Mesenchymal stem cell (in vitro differentiated cells and primary cell): Measurements from ENCODE around the gene HOXB6.

Source experiments
- DNase-seq: peaks from one replicate; pipeline ENCODE4 v3.0.0-alpha.2; 2013
- H2AFZ ChIP-seq: one replicate; pipeline ENCODE4 v1.6.1; 2013; ENCODE audit warnings: low read depth, mild to moderate bottlenecking, control low read depth, inconsistent platforms, low read length, moderate library complexity
- H2AK5ac ChIP-seq: 2 replicates; pipeline ENCODE4 v1.6.1; 2013; ENCODE audit warnings: low read length, moderate library complexity, mild to moderate bottlenecking, inconsistent platforms; ENCODE audit not compliant: severe bottlenecking
- H2BK120ac ChIP-seq: one replicate; pipeline ENCODE4 v1.6.1; 2013; ENCODE audit warnings: low read depth, mild to moderate bottlenecking, inconsistent platforms, low read length, moderate library complexity
- H2BK12ac ChIP-seq, 2 experiments: one replicate each; pipeline ENCODE4 v1.6.1; 2013; ENCODE audit warnings: inconsistent platforms in 2 of 2, low read length in 2 of 2, mild to moderate bottlenecking in 2 of 2, moderate library complexity in 2 of 2, control low read depth in 1 of 2
- H2BK15ac ChIP-seq: one replicate; pipeline ENCODE4 v1.6.1; 2013; ENCODE audit warnings: mild to moderate bottlenecking, low read depth, inconsistent platforms; ENCODE audit not compliant: poor library complexity, severe bottlenecking
- H2BK5ac ChIP-seq: 2 replicates; pipeline ENCODE4 v1.6.1; 2013; ENCODE audit warnings: low read depth, mild to moderate bottlenecking, low read length, control low read depth, inconsistent platforms; ENCODE audit not compliant: poor library complexity, severe bottlenecking
- H3K14ac ChIP-seq, 2 experiments: one replicate each; pipeline ENCODE4 v1.6.1; 2013; ENCODE audit warnings: inconsistent platforms in 2 of 2, low read length in 2 of 2, control low read depth in 1 of 2, mild to moderate bottlenecking in 1 of 2, moderate library complexity in 1 of 2
- H3K18ac ChIP-seq, 2 experiments: one replicate each; pipeline ENCODE4 v1.6.1; 2013; ENCODE audit warnings: inconsistent platforms in 2 of 2, low read length in 2 of 2, control low read depth in 1 of 2, low read depth in 1 of 2, mild to moderate bottlenecking in 1 of 2
- H3K23ac ChIP-seq, 2 experiments: one replicate each; pipeline ENCODE4 v1.6.1; 2013; ENCODE audit warnings: inconsistent platforms in 2 of 2, low read length in 2 of 2, mild to moderate bottlenecking in 2 of 2, moderate library complexity in 2 of 2, control low read depth in 1 of 2
- H3K27ac ChIP-seq: 2 replicates; pipeline ENCODE4 v1.5.1; 2013; ENCODE audit warnings: mild to moderate bottlenecking, moderate library complexity, low read length, control low read depth, inconsistent platforms; ENCODE audit not compliant: poor library complexity, severe bottlenecking
- H3K27me3 ChIP-seq, 2 experiments: 2 replicates each; pipeline versions ENCODE4 v1.6.1 to v1.7.0; 2013; ENCODE audit warnings: low read length in 2 of 2, mild to moderate bottlenecking in 2 of 2, moderate library complexity in 2 of 2, control low read depth in 1 of 2, inconsistent platforms in 1 of 2; ENCODE audit not compliant: control insufficient read depth in 1 of 2, insufficient read depth in 1 of 2
- H3K36me3 ChIP-seq, 2 experiments: 2 replicates each; pipeline versions ENCODE4 v1.6.1 to v1.7.0; 2013; ENCODE audit warnings: low read length in 2 of 2, control low read depth in 1 of 2, inconsistent platforms in 1 of 2, low read depth in 1 of 2, mild to moderate bottlenecking in 1 of 2; ENCODE audit not compliant: insufficient read depth in 2 of 2, control insufficient read depth in 1 of 2
- H3K4ac ChIP-seq, 2 experiments: one replicate each; pipeline ENCODE4 v1.6.1; 2013; ENCODE audit warnings: inconsistent platforms in 2 of 2, low read length in 2 of 2, mild to moderate bottlenecking in 2 of 2, moderate library complexity in 2 of 2, control low read depth in 1 of 2, low read depth in 1 of 2
- H3K4me1 ChIP-seq: 2 replicates; pipeline ENCODE4 v1.6.1; 2013; ENCODE audit warnings: low read depth, low read length, control low read depth; ENCODE audit not compliant: control insufficient read depth, insufficient read depth
- H3K4me2 ChIP-seq: 2 replicates; pipeline ENCODE4 v1.6.1; 2013; ENCODE audit warnings: low read length, mild to moderate bottlenecking, inconsistent platforms; ENCODE audit not compliant: poor library complexity, severe bottlenecking
- H3K4me3 ChIP-seq, 2 experiments: 2 replicates each; pipeline versions ENCODE4 v1.5.1 to v1.7.0; 2013; ENCODE audit warnings: low read length in 2 of 2, mild to moderate bottlenecking in 2 of 2, control low read depth in 1 of 2, low read depth in 1 of 2; ENCODE audit not compliant: insufficient read depth in 1 of 2
- H3K79me1 ChIP-seq: replicated peaks from 2 replicates; pipeline ENCODE4 v1.6.1; 2013; ENCODE audit warnings: mild to moderate bottlenecking, control low read depth, low read length, inconsistent platforms; ENCODE audit not compliant: poor library complexity, severe bottlenecking
- H3K9ac ChIP-seq: 2 replicates; pipeline ENCODE4 v1.7.0; 2013; ENCODE audit warnings: mild to moderate bottlenecking, low read length, moderate library complexity
- H3K9me3 ChIP-seq: 2 replicates; pipeline ENCODE4 v1.7.0; 2013; ENCODE audit warnings: mild to moderate bottlenecking, low read length; ENCODE audit not compliant: control insufficient read depth
- H4K8ac ChIP-seq: one replicate; pipeline ENCODE4 v1.6.1; 2013; ENCODE audit warnings: inconsistent platforms, mild to moderate bottlenecking, low read length, moderate library complexity
- H4K91ac ChIP-seq: one replicate; pipeline ENCODE4 v1.6.1; 2013; ENCODE audit warnings: mild to moderate bottlenecking, low read length, inconsistent platforms
- WGBS: methylation state at CpG from one replicate; pipeline ENCODE4 v1.1.7; 2013; ENCODE audit warnings: mixed read lengths; 5-methylcytosine and 5-hydroxymethylcytosine counted together

HOXB6 gene

DNA sequence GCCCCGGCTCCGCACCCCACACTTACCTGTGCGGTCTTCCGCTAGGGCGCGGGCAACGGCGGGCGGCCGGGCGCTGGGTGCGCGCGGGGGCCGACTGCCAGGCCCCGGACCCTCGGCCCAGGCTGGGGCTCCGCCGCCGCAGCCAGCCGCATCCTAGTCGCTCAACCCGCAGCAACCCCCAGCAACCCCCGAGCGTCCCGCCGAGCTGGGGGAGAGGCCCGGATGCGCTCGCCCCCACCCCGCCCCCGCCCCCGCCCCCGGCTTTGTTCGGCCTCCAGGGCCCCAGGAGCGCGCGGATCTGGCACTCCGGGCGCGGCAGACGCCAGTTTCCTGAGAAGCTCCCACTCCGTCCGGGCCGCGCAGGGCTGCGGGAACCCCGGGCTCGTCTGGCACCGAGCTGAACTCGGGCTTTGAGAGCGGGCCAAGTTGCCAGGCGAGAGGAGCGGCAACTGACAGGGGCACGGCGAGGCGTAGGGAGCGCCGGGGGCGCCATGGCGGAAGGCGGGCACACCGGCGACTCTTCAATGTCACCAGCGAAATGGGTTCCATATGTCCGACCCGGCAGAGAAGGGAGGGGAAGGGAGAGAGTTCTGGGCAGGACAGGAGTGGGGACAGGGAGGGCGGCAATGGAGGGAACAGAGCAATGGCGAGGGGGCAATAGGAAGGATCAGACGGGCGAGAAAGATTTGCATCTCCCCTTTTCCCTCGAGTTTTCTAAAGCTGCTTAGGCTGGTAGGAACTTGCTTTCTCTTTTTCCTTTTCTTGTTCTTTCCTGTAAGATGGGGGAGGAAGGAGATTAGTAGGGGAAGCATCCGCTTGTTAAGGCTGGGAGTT is 40.4 kb downstream of the HOXB6 start:
- no peak overlapping the region for H2BK5ac ChIP-seq
- peak overlapping the region; percentile 96 for H2BK15ac ChIP-seq
- peak overlapping the region; percentile 44 to 88 for H2BK12ac ChIP-seq
- H3K4ac ChIP-seq = peak overlapping the region; percentile 92 to 95
- H3K4me1 ChIP-seq = peaks cover 43% of the 10 kb centered on the region
- peak; percentile 56 for DNase-seq
- peak overlapping the region; percentile 20 for H3K27ac ChIP-seq
- H3K14ac ChIP-seq = peak overlapping the region; percentile 36 to 90
- no peaks in the 10 kb centered on the region for H3K9me3 ChIP-seq
- H4K91ac ChIP-seq = peak overlapping the region; percentile 93
- no peak overlapping the region for H2AFZ ChIP-seq
- peak overlapping the region; percentile 94 for H4K8ac ChIP-seq
- peak overlapping the region; percentile 89 for H3K4me2 ChIP-seq
- no peaks in the 10 kb centered on the region for H3K27me3 ChIP-seq
- peak overlapping the region; percentile 61 to 77 for H3K4me3 ChIP-seq
- H3K9ac ChIP-seq = peak overlapping the region; percentile 86
- peak overlapping the region; percentile 87 for H2BK120ac ChIP-seq
- 6% methylated on average over 52 of the region's 73 CpGs for WGBS
- no peaks in the 10 kb centered on the region for H3K79me1 ChIP-seq
- peaks cover 20 to 26% of the 10 kb centered on the region in 2 experiments for H3K36me3 ChIP-seq
- H2AK5ac ChIP-seq = peak overlapping the region; percentile 61
- peak overlapping the region; percentile 90 to 96 for H3K18ac ChIP-seq
- peak overlapping the region; percentile 86 to 91 for H3K23ac ChIP-seq

DNA sequence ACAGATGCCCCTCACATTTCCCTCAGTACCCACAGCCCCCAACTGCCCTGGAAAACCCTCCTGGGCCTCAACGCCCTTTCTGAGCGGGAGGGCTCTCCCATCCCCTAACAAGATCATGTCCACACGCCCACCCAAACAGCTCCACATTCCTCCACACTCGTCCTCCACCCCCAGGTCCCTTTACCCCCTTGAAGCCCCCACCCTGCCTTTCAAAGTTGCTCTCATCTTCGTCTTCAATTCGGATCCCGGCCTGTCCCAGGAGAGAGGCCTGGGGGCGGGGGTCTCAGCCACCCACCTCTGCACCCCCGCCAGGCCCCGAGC is 41.0 kb downstream of the HOXB6 start:
- no peak for DNase-seq
- H3K36me3 ChIP-seq = peaks cover 20 to 26% of the 10 kb centered on the region in 2 experiments
- H3K4me2 ChIP-seq = peak overlapping the region; percentile 37
- peak overlapping the region in 1 of 2 experiments; percentile 44 for H3K4ac ChIP-seq
- peak overlapping the region; percentile 70 for H2BK15ac ChIP-seq
- no peaks in the 10 kb centered on the region for H3K9me3 ChIP-seq
- H2BK120ac ChIP-seq = peak overlapping the region; percentile 87
- WGBS = 32% methylated on average over 10 of the region's 10 CpGs
- peaks cover 43% of the 10 kb centered on the region for H3K4me1 ChIP-seq
- peak overlapping the region; percentile 61 to 65 for H3K4me3 ChIP-seq
- peak overlapping the region; percentile 85 for H4K8ac ChIP-seq
- peak overlapping the region; percentile 67 for H3K9ac ChIP-seq
- H3K23ac ChIP-seq = no peak overlapping the region
- H2AFZ ChIP-seq = no peak overlapping the region
- peak overlapping the region; percentile 68 to 83 for H3K18ac ChIP-seq
- H3K79me1 ChIP-seq = peaks cover 1% of the 10 kb centered on the region
- H2AK5ac ChIP-seq = peak overlapping the region; percentile 56
- peak overlapping the region; percentile 7 to 42 for H2BK12ac ChIP-seq
- H3K14ac ChIP-seq = peak overlapping the region; percentile 36 to 49
- H3K27ac ChIP-seq = no peak overlapping the region
- H3K27me3 ChIP-seq = no peaks in the 10 kb centered on the region
- H4K91ac ChIP-seq = peak overlapping the region; percentile 44
- no peak overlapping the region for H2BK5ac ChIP-seq

- Histone ChIP-seq H2BK120ac (peak overlapping the region; percentile 87), H3K36me3 (peaks cover 20 to 26% of the 10 kb centered on the region in 2 experiments), H3K27ac (no peak overlapping the region), H3K4me1 (peaks cover 42% of the 10 kb centered on the region), H4K91ac (peak overlapping the region; percentile 44), H2AFZ (no peak overlapping the region), H3K18ac (peak overlapping the region; percentile 68 to 83), H3K4ac (peak overlapping the region; percentile 44 to 68), H2BK5ac (no peak overlapping the region), H3K4me3 (peak overlapping the region; percentile 61 to 65), H2AK5ac (peak overlapping the region; percentile 56), H3K27me3 (no peaks in the 10 kb centered on the region), H3K14ac (peak overlapping the region in 1 of 2 experiments; percentile 49), H4K8ac (peak overlapping the region; percentile 85), H3K4me2 (peak overlapping the region; percentile 37), H2BK15ac (peak overlapping the region; percentile 32), H3K9me3 (no peaks in the 10 kb centered on the region), H3K79me1 (peaks cover 1% of the 10 kb centered on the region), H3K9ac (peak overlapping the region; percentile 67), H2BK12ac (peak overlapping the region in 1 of 2 experiments; percentile 42), H3K23ac (peak overlapping the region in 1 of 2 experiments; percentile 20)
- WGBS = 41% methylated on average over 6 of the region's 6 CpGs
- DNase-seq = peak; percentile 81
Observed at GRCh38 chr17:48563385-48563838, 41.4 kb downstream of the HOXB6 start.

- 38% methylated on average over 4 of the region's 5 CpGs for WGBS
- no peak for DNase-seq
- H3K4ac ChIP-seq = peak overlapping the region in 1 of 2 experiments; percentile 68
Observed at GRCh38 chr17:48562934-48563333, 41.9 kb downstream of the HOXB6 start.

More at GRCh38 chr17:48562934-48563333, 41.9 kb downstream of the HOXB6 start:
- H4K8ac ChIP-seq = peak overlapping the region; percentile 69
- peak overlapping the region; percentile 74 for H4K91ac ChIP-seq
- peak overlapping the region in 1 of 2 experiments; percentile 20 for H3K23ac ChIP-seq
- H3K4me1 ChIP-seq = peaks cover 43% of the 10 kb centered on the region
- H2AK5ac ChIP-seq = peak overlapping the region; percentile 43
- H2BK12ac ChIP-seq = no peak overlapping the region
- no peak overlapping the region for H2AFZ ChIP-seq
- peak overlapping the region in 1 of 2 experiments; percentile 58 for H3K18ac ChIP-seq
- peak overlapping the region; percentile 21 for H2BK120ac ChIP-seq
- peak overlapping the region; percentile 67 for H3K9ac ChIP-seq
- peaks cover 23 to 29% of the 10 kb centered on the region in 2 experiments for H3K36me3 ChIP-seq
- H3K79me1 ChIP-seq = peaks cover 1% of the 10 kb centered on the region
- no peak overlapping the region for H3K27ac ChIP-seq
- H3K4me2 ChIP-seq = peak overlapping the region; percentile 37
- no peaks in the 10 kb centered on the region for H3K27me3 ChIP-seq
- H2BK15ac ChIP-seq = peak overlapping the region; percentile 77
- peak overlapping the region in 1 of 2 experiments; percentile 45 for H3K14ac ChIP-seq
- peak overlapping the region in 1 of 2 experiments; percentile 65 for H3K4me3 ChIP-seq
- H3K9me3 ChIP-seq = no peaks in the 10 kb centered on the region
- no peak overlapping the region for H2BK5ac ChIP-seq
